ENCODE measurements around the gene TYW5. TPM values are rescaled to one million over a fixed set of nuclear protein-coding genes. Genes with fewer than 3 reads are reported as not detected.

TYW5 gene
- total and polyA plus RNA-seq, 2 donors (not counting 1 experiment from before 2014, with no cell fraction given): 5.8 to 10.1 TPM

DNA sequence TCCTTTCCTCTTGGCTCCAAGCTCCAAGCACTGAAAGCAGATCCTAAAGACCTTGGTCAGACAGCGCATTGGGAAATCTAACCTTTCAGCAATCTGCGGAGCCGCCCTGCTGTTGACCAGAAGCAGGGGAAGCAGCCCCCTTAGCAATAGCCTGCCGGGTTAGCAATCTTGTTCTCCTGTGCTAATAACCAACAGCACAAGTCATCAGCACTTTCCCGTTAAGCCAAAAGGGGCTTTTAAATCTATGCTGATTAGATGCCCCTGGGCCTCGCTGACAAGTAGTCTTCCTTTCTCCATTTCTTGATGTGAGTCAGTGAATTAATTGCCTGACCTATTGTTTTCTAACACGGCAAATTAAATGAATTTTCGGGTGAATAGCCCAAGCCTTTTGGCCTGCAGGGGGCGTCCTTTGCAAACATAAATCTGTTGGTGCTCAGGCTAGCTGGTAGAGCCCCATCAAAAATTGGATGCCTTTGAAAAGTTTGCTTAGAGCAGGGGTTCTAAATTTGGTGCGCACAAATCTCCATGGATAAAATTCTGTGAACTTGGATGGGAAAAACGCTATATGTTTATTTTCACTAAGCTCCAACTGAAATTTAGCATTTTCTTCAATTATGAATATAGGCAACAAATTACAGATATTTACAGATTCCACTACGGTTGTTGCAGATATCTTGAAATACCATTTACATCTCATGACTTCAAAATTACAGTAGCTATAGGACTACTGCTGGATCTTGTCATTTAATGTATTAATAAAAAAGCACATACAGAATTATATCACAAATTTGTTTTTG lies 24.7 kb upstream of the TYW5 start:
- peaks cover 11% of the 10 kb centered on the region for H3K4me1 ChIP-seq (ENCODE audit: control insufficient read depth, extremely low read depth, insufficient read depth, low read length)
- peak overlapping the region; percentile 71 for H2AFZ ChIP-seq (ENCODE audit: low read length)
- no peaks in the 10 kb centered on the region for H3K9me3 ChIP-seq (ENCODE audit: control insufficient read depth, insufficient read depth, low read depth, low read length)
- H3K27me3 ChIP-seq (ENCODE audit: control insufficient read depth, insufficient read depth, low read length): no peaks in the 10 kb centered on the region
- TF ChIP-seq EZH2 (IDR thresholded peaks at IDR 0.05; ENCODE audit: low read length, missing control alignments): no peak
- TF ChIP-seq, protein P1, sequence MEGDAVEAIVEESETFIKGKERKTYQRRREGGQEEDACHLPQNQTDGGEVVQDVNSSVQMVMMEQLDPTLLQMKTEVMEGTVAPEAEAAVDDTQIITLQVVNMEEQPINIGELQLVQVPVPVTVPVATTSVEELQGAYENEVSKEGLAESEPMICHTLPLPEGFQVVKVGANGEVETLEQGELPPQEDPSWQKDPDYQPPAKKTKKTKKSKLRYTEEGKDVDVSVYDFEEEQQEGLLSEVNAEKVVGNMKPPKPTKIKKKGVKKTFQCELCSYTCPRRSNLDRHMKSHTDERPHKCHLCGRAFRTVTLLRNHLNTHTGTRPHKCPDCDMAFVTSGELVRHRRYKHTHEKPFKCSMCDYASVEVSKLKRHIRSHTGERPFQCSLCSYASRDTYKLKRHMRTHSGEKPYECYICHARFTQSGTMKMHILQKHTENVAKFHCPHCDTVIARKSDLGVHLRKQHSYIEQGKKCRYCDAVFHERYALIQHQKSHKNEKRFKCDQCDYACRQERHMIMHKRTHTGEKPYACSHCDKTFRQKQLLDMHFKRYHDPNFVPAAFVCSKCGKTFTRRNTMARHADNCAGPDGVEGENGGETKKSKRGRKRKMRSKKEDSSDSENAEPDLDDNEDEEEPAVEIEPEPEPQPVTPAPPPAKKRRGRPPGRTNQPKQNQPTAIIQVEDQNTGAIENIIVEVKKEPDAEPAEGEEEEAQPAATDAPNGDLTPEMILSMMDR (conservative IDR thresholded peaks at IDR 0.05 in 1 of 2, IDR thresholded peaks at IDR 0.05 in 1 of 2; ENCODE audit: low read depth in 1 of 2, low read length in 2 of 2): peak; percentile 81 to 84
- H3K36me3 ChIP-seq (ENCODE audit: control insufficient read depth, insufficient read depth, low read length): no peaks in the 10 kb centered on the region
- no peak overlapping the region for H3K9ac ChIP-seq (ENCODE audit: insufficient read depth, low read length)
- H3K27ac ChIP-seq (ENCODE audit: insufficient read depth, low read length): peak overlapping the region; percentile 11
- H3K4me2 ChIP-seq (ENCODE audit: extremely low read depth, insufficient read depth, low read length): peak overlapping the region; percentile 73
- no peaks in the 10 kb centered on the region for H4K20me1 ChIP-seq (ENCODE audit: control insufficient read depth, extremely low read depth, insufficient read depth, low read length)
- H3K4me3 ChIP-seq (replicated peaks in 1 of 4; ENCODE audit: control extremely low read depth in 1 of 4, insufficient read depth in 1 of 4, low read depth in 3 of 4, low read length in 4 of 4): peak overlapping the region in 1 of 4 experiments; percentile 37
- DNase-seq (ENCODE audit: low read depth in 2 of 2): peak; percentile 63 to 91
- H3K79me2 ChIP-seq (ENCODE audit: control insufficient read depth, insufficient read depth, low read length): no peaks in the 10 kb centered on the region

DNA sequence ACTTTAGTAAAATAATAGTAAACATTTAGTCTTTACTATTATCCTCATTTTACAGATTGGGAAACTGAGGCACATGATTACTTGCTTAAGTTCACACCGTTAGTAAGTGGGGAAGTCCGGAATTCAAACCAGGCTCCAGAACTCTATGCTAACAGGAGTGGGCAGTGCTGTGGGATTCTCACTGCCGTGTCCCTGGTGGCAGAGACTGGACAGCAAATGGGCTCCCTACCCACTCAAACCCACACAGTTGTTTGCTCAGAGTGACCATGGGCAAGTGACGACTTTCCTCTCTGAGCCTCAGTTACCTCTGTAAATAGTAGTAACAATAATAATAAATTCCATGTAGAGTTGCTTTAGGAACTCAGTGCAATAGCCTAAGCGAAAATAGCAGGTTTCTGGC lies 24.1 kb upstream of the TYW5 start:
- no peaks in the 10 kb centered on the region for H3K27me3 ChIP-seq (ENCODE audit: control insufficient read depth, insufficient read depth, low read length)
- peak overlapping the region; percentile 71 for H2AFZ ChIP-seq (ENCODE audit: low read length)
- H3K79me2 ChIP-seq (ENCODE audit: control insufficient read depth, insufficient read depth, low read length): no peaks in the 10 kb centered on the region
- no peak for DNase-seq (ENCODE audit: low read depth in 2 of 2)
- H3K36me3 ChIP-seq (ENCODE audit: control insufficient read depth, insufficient read depth, low read length): no peaks in the 10 kb centered on the region
- TF ChIP-seq, protein P1 (conservative IDR thresholded peaks at IDR 0.05 in 1 of 2, IDR thresholded peaks at IDR 0.05 in 1 of 2; ENCODE audit: low read depth in 1 of 2, low read length in 2 of 2): no peak
- TF ChIP-seq EZH2 (IDR thresholded peaks at IDR 0.05; ENCODE audit: low read length, missing control alignments): no peak
- H4K20me1 ChIP-seq (ENCODE audit: control insufficient read depth, extremely low read depth, insufficient read depth, low read length): no peaks in the 10 kb centered on the region
- peak overlapping the region in 1 of 4 experiments; percentile 37 for H3K4me3 ChIP-seq (replicated peaks in 1 of 4; ENCODE audit: control extremely low read depth in 1 of 4, insufficient read depth in 1 of 4, low read depth in 3 of 4, low read length in 4 of 4)
- H3K4me2 ChIP-seq (ENCODE audit: extremely low read depth, insufficient read depth, low read length): peak overlapping the region; percentile 73
- H3K9ac ChIP-seq (ENCODE audit: insufficient read depth, low read length): no peak overlapping the region
- H3K27ac ChIP-seq (ENCODE audit: insufficient read depth, low read length): peak overlapping the region; percentile 11
- H3K9me3 ChIP-seq (ENCODE audit: control insufficient read depth, insufficient read depth, low read depth, low read length): no peaks in the 10 kb centered on the region
- peaks cover 11% of the 10 kb centered on the region for H3K4me1 ChIP-seq (ENCODE audit: control insufficient read depth, extremely low read depth, insufficient read depth, low read length)

DNA sequence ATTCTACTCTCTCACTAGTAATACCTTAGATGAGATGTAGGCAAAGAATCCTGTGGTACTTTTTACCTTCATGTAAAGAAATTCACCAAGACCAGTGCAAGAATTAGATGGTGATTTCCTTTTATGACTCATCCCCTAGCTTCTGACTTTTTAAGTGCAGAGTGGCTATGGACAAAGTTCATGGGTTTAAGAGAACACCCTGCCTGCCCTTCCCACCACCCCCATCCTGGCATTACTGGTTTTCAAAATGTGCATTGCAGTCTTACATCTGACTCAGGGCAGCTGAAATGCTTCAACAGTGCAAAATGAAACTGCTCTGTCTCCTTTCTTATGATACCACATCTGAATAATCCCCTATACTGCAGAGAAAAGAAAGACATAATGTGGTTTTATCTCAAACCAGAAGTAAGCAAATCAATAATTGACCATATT lies 22.7 kb upstream of the TYW5 start:
- Histone ChIP-seq H2AFZ (ENCODE audit: low read length) (no peak overlapping the region), H3K27me3 (ENCODE audit: control insufficient read depth, insufficient read depth, low read length) (no peaks in the 10 kb centered on the region), H3K4me1 (ENCODE audit: control insufficient read depth, extremely low read depth, insufficient read depth, low read length) (peaks cover 11% of the 10 kb centered on the region), H3K36me3 (ENCODE audit: control insufficient read depth, insufficient read depth, low read length) (no peaks in the 10 kb centered on the region), H3K9ac (ENCODE audit: insufficient read depth, low read length) (no peak overlapping the region), H3K4me2 (ENCODE audit: extremely low read depth, insufficient read depth, low read length) (peak overlapping the region; percentile 1), H4K20me1 (ENCODE audit: control insufficient read depth, extremely low read depth, insufficient read depth, low read length) (no peaks in the 10 kb centered on the region), H3K27ac (ENCODE audit: insufficient read depth, low read length) (no peak overlapping the region), H3K4me3 (replicated peaks in 1 of 4; ENCODE audit: control extremely low read depth in 1 of 4, insufficient read depth in 1 of 4, low read depth in 3 of 4, low read length in 4 of 4) (no peak overlapping the region), H3K79me2 (ENCODE audit: control insufficient read depth, insufficient read depth, low read length) (no peaks in the 10 kb centered on the region), H3K9me3 (ENCODE audit: control insufficient read depth, insufficient read depth, low read depth, low read length) (no peaks in the 10 kb centered on the region)
- peak; percentile 66 to 97 for DNase-seq (ENCODE audit: low read depth in 2 of 2)
- TF ChIP-seq EZH2 (IDR thresholded peaks at IDR 0.05; ENCODE audit: low read length, missing control alignments): no peak
- TF ChIP-seq, protein P1 (conservative IDR thresholded peaks at IDR 0.05 in 1 of 2, IDR thresholded peaks at IDR 0.05 in 1 of 2; ENCODE audit: low read depth in 1 of 2, low read length in 2 of 2): peak in 1 of 2 donors; percentile 4

Measured in fibroblast of lung (primary cell).